Stimulated activated CD4-positive, alpha-beta T cell treated with anti-CD3 and anti-CD28 coated beads, Interleukin-1b, Interleukin-23, amount 100 ng/mL, for 1 hour (primary cell): ENCODE measurements around the gene DBX2.
"Not testable (repeated sequence)": the region's sequence is repeated elsewhere in the genome, so short reads cannot be mapped to it uniquely, and the experiment has no call there.

Experiments used
- DNase-seq, 2 donors: peaks; one replicate each; pipeline ENCODE4 v3.0.0-alpha.2; 2020; ENCODE audit warnings: low read depth in 2 of 2

Gene DBX2

DNA sequence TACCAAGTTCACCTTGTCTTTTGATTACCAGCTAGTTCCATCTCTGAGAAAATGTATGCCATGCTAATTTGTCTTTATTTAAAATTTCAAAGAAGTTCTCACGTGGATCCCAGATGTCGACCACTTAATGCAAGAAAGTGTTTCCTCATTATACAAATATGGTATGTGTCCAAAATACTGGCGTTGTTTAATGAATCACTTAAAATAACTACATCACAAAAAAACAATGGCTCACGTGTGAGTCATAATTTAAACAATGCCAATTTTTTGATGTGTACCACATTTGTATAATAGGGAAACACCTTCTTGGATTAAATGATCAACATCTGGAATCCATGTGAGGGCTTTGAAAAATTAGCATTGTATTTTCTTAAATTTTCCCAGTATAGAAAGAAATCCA lies 40.8 kb downstream of the DBX2 start:
- DNase-seq = no peak

DNA sequence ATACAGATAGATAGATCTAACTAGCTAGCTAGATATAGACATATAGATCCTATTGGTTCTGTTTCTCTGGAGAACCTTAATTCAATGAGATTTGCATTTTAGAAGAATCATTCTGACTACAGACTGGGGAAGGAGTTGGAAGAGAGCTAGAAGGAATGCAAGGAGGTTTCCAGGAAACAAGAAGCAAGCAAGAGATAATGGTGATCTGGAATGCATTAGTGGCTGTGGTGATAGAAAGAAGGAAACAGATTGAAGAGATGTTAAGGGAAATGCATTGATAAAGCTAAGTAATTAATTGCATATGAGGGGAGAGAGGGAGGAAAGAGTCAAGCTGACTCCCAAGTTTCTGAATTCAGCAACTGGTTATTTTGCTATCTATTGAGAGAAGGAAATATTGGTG lies 42.7 kb downstream of the DBX2 start:
- DNase-seq = no peak

DNA sequence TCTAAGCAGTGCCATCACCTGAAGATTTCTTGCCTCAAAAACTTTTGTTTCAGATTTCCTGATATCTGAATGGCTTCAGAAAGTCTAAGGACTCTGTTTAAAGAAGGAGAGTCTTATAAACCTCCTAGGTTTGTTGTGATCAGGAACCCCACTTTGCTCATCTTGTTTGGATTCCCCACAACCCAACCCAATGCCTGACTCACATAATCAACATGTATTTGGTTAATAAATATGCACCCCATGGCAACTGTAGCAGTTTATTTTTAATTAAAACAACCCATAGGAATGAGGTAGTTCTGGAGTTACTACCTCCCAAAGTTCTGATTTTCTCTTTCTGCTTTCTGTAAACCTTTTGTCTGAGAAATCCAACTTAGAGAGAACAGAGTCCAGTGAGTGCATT lies 51.5 kb downstream of the DBX2 start:
- no peak for DNase-seq

DNA sequence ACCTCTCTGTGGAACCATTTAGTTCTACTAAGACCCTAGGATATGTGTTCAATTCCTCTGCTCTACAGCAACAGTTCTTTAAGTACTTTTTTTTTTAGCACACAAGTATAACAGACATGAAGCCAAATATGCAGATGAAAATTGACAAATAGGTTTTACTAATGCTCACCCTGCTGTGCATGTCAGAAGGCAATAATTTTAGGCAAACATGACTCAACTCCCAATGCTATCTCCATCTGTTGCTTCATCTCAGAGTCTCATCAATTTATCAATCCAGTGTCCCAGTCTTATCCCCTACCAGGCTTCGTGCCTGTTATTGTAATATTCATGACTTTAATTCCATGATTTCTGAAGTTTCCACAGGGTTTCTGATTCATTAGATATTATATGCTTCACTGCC lies 57.7 kb downstream of the DBX2 start:
- no peak for DNase-seq

DNA sequence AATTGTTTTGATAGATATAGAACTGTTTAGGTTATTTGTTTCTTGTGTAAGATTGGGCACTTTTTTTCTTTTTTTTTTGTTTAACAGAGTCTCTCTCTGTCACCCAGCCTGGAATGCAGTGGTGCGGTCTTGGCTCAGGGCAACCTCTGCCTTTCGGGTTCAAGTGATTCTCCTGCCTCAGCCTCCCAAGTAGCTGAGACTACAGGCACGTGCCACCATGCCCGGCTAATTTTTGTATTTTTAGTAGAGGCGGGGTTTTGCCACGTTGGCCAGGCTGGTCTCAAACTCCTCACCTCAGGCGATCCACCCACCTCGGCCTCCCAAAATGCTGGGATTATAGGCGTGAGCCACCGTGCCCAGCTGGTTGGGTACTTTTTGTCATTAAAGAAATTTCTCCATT lies 66.0 kb downstream of the DBX2 start:
- DNase-seq = not testable (repeated sequence)

DNA sequence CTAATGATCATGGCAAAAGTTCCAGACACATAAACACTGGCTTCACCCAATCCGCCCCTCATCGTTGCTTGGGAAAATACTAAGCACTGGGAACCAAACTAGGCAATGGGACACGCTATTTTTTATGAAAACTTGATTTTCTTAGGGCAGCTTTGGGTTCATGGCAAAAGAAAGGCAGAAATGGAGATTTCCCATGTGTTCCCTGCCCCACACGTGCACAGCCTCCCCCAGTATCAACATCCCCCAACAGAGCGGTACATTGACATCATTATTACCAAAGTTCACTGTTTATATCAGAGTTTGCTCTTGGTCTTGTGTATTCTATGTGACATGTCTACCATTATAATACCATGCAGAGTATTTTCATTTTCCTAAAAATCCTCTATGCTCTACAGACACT lies 71.0 kb downstream of the DBX2 start:
- no peak for DNase-seq

DNA sequence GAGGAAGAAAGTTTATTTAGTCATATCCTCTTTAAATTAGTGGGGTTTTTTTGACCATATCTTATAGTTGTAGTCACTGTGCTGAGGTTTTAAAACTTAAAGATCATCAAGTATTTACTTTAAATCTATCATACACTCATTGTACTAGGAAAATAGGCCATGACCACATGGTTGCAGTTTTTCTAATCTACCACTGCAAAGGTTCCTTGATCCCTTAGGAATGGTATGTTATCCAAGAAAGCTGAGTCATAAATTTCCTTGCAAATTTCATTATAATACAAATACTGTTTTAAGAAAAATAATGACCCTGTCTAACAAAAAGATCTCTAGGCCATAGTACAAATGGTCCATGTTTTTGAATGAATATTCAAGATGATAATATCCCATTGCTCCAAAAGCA lies 74.7 kb downstream of the DBX2 start:
- DNase-seq = no peak

DNA sequence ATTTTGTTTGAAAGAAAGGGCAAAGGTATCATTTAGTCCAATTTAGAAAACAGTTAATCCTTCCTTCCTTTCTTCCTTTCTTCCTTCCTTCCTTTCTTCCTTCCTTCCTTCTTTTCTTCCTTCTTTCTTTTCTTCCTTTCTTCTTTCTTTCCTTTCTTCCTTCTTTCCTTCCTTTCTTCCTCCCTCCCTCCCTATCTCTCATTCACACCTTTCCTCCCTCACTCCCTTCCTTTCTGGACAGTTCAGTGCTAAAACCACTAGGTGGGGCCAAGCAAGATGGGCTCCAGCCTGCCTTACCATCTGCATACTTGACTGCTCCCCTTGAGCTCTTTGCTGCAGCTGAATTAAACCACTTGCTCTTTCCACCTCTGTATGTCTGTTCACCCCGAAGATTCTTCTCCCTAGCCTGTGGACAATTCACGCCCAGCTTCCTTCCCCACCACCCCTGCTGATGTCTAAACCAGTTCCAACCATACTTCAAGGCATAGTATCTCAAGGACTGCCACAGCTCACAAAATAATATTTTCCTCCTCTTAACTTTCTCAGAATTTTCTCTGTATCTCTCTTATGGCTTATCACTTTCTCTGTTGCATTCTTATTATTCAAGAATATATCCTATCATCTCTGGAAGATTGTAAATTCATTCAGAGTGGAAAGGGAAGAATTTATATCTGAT lies 78.0 kb downstream of the DBX2 start:
- no peak for DNase-seq

DNA sequence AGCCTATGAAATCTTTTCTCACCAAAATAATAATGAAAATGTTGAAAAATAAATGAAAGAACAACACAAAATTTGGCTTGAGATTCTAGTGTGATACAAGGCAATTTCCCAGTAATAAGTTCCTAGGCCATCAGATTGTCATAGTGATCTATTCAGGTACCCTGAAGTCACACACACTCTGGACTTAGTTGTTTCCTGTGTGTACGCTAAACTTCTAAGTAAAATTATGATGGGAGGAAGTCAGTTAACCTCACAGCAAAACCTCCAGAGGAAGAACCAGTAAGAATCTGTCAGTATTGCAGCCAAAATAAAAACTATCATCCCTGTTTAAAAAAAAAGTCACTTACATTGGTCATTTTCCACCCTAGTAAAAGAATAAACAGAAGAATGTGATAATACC lies 81.9 kb downstream of the DBX2 start:
- DNase-seq = no peak
